Activated CD4-positive, CD25-positive, alpha-beta regulatory T cell treated with anti-CD3 and anti-CD28 coated beads, Interleukin-2, amount 50 U/mL, for 24 hours (primary cell): ENCODE data around the gene PPME1.
"Not testable (repeated sequence)": the region's sequence is repeated elsewhere in the genome, so short reads cannot be mapped to it uniquely, and the experiment has no call there.

ENCODE experiments used
- ATAC-seq, 2 donors: fragments of 150-1000 bp; cut with Tn5 transposase; one replicate each; pipeline ENCODE4 v1.10.0; 2021; ENCODE audit warnings: mild to moderate bottlenecking in 1 of 2, moderate library complexity in 1 of 2

PPME1 gene, protein sequence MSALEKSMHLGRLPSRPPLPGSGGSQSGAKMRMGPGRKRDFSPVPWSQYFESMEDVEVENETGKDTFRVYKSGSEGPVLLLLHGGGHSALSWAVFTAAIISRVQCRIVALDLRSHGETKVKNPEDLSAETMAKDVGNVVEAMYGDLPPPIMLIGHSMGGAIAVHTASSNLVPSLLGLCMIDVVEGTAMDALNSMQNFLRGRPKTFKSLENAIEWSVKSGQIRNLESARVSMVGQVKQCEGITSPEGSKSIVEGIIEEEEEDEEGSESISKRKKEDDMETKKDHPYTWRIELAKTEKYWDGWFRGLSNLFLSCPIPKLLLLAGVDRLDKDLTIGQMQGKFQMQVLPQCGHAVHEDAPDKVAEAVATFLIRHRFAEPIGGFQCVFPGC

DNA sequence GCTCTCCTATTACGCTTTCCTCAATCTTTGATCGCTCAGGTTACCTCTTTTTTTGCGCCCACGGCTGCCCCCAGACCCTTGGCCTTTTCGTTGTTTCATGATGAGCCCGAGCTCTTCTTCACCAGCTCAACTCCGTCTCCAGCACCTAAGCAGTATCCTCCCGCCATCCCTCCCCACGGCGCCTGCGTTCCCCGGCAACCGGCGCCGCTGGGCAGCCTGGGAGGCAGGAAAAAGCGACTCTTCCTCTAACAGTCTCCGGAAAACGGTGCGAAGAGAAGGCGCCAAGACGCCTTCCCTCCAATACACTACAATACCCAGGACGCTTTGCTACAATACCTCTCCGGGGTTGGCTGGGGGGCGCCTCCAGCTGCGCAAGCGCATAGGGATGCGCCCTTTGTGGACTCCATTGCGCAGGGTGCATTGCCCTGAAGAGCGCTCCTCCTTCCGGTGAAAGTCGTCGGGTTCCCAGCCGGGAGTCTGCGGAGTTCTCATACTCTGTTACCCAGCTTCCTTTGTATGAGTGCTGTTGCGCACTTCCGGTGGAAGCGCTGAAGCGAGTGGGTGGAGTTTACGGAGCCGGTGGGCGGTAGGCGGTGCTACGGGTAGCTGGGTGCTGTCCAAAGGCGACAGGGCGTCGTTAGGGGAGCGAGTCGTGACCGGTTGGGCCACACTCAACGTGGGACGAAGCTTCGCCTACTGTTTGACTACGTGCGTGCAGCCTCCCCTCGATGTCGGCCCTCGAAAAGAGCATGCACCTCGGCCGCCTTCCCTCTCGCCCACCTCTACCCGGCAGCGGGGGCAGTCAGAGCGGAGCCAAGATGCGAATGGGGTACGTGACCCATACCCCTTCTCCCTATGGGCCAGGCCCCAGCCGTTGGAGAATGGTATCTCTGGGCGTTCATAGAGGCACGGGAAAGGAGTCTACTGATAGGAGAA is at the start of gene PPME1, which contains the start of gene C2CD3:
PPME1 (plus strand) TSS at position 596 of the 936 bp plus-strand sequence; CDS start at position 729, 133 bp downstream.
C2CD3 (minus strand) TSS at position 309 of the 936 bp plus-strand sequence; CDS start at position 99, 210 bp downstream.
- peak; percentile 98 to 99 for ATAC-seq

DNA sequence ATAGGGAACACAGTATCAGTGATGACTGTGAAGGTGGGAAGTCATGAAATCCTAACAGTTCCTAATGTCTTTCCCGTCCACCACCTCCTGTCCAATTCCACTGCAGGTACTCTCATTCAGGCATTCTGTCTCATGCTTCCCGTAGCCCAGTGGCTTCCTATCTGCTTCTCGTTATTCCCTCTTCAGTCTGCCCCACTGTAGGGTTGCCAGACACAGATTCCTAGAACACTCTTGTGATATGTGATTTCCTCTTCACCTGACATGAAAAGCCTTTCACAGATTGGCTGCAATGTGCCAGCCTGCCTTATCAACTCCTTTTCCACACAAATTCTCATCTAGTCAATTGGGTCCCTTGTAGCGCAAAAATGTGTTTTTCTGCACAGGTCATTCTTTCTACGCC is 49.3 kb upstream of the PPME1 start:
- no peak for ATAC-seq

DNA sequence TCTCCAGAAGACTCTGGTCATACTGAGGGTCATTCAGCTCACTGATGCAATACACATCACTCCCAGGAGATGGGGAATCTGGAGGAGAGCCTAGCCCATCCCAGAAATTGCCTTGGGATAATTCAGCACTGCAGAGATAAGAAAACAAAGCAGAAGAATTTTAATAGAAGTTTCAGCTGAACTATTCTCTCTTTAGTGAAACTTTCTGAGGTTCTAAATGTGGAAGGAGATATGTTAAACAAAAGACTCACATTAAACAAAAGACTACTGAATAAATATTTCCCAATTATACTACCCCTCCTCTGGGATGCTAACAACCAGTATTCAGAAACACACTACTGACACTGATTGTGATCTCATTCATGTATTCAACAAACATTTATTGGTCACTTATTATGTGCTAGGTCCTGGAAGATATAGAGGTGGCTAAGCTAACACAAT is 48.1 kb upstream of the PPME1 start:
- ATAC-seq: no peak

DNA sequence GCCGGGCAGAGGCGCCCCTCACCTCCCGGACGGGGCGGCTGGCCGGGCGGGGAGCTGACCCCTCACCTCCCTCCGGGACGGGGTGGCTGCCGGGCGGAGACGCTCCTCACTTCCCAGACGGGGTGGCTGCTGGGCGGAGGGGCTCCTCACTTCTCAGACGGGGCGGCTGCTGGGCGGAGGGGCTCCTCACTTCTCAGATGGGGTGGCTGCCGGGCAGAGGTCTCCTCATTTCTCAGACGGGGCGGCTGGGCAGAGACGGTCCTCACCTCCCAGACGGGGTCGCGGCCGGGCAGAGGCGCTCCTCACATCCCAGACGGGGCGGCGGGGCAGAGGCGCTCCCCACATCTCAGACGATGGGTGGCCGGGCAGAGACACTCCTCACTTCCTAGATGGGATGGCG is 42.0 kb upstream of the PPME1 start:
- ATAC-seq: not testable (repeated sequence)

DNA sequence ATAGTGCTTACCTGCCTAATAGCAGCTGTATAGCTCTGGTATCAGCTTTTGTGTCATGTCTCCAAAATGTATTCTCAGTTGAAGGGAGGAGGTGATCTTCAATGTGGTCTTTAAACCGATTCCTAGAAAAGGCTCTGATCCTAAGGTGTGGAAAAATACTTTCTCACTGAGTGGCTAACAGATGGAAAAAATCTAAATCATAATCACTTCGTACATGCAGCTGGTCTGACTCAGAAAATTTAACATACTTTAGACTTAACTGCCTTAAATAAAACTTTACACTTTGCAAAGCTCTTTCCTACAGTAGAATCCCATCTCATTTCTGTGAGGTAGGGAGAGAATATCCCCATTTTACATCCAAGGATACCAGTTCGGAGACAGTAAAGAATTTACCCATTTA is 38.3 kb upstream of the PPME1 start:
- ATAC-seq: no peak

DNA sequence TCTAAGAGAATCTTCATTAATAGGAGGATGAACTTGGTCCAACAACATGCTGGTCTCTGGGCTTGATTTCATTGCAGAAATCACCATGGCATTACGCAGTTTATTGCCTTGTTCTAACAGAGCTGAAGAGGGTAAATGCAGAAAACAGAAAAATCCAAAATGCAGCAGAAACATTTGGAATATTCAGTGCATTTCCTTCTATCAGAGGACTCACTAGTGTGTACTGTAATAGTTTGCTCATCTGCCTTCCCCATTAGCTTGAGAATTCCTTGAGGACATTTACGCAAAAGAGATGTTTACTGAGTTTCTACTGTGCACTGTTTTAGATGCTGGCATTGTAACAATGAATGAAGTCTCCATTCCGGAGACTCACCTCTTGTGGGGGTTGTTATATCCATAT is 37.7 kb upstream of the PPME1 start:
- no peak for ATAC-seq

DNA sequence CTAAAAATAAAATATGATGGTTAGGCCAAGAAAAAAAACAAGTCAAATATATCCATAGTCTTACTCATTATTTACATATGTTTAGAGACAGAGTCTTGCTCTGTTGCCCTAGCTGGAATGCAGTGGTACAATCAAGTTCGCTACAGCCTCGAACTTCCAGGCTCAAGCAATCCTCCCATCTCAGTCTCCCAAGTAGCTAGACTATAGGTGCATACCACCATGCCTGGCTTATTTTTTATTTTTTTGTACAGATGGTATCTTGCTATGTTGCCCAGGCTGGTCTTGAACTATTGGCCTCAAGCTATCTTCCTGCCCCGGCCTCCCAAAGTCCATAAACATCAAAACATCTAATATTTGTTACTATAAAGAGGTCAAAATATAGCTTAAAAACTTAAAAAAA is 36.4 kb upstream of the PPME1 start:
- ATAC-seq: no peak

DNA sequence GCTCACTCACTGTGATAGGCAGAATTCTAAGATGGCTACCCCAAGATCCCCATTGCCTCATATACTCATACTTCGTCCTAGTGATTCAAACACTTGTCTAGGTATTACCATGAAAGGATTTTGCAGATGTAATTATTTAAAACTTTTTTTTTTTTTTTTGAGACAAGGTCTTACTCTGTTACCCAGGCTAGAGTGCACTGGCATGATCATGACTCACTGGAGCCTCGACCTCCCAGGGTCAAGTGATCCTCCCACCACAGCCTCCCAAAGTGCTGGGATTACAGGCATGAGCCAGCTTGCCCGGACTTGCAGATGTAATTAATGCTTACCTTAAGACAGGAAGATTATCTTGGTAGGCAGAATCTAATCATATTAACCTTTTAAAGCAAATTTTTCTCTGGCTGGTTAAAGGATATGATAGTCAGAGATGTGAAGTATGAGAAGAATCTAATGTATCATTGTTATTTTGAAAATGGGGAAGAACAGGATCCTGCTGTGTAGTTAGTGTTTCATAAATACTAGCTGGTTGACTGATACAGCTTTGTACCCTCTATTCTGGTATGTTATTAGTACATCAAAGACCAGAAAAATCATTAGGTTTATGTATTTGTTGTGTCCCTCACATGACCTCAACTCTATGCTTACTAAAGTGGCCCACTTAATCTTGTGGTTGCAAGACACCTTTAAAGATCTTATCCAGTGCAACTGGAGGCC is 35.8 kb upstream of the PPME1 start:
- no peak for ATAC-seq

DNA sequence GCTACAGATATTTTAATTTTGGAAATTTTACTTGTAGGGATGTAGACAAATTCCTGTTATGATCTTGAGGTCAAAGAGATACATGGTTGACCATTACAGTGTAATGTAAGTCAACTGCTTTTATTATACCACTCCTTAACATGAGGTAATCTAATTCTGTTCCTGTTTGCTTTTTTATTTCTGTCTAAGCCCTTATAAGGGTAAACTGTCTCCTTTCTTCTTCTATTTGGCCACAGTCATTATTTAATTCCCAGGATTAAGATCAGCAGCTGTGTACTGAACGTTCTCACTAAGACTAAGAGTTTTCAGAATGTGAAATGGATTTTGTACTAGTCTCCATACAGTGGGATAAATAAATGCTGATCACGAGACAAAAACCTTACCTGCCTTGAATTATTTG is 33.1 kb upstream of the PPME1 start:
- ATAC-seq: no peak

DNA sequence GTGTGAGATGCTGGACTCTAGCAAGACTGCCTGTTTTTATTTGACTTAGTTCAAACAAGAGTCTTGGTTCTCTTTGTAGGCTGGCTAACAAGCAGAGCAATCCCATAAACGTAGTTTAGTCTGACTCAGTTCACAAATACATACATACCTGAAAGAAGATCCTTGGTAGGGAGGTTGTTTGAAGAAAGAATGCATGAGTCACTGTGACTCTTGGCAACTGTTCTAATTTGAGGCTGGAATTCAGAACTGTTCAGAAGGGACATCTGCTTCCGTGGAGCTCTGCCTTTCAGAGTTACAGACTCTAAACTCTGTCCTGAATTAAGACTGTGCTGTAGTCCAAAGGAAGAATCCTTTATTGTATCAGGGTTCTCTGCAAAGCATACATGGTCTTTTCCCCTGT is 32.5 kb upstream of the PPME1 start:
- no peak for ATAC-seq

DNA sequence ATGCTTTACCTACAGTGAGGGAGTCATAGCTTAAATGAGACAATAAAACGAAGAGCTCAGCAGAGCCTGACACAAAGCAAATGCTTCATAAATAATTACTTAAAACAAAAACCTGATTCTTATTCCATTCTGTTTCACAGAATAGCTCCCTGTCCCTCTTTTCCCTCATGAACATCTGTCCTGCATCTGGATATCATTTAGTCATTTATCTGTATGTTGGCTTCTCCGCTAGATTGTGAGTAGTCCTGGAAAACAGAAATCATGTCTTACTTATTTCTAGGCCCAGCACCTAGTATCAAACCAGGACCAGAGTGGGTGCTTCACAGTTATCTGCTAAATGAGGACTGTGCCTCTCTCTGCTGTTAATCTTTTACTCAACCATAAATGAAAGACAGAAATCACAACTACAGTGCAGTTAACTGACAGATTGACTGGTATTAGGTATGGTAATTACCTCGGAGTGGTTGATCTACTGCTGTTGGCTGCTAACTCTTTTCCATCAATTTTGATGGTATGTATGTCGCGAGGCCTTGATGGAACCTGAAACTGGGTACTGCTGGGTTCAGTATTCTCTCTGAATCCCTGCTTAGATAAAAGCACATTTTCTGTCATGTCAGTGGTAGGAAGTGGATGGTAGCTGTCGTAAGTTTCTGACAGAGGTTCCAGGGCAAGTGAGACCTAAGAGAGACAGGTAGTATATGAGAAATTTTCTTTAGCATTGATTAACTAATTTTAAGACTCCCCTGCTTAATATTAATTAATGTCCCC is 31.8 kb upstream of the PPME1 start:
- ATAC-seq: no peak

DNA sequence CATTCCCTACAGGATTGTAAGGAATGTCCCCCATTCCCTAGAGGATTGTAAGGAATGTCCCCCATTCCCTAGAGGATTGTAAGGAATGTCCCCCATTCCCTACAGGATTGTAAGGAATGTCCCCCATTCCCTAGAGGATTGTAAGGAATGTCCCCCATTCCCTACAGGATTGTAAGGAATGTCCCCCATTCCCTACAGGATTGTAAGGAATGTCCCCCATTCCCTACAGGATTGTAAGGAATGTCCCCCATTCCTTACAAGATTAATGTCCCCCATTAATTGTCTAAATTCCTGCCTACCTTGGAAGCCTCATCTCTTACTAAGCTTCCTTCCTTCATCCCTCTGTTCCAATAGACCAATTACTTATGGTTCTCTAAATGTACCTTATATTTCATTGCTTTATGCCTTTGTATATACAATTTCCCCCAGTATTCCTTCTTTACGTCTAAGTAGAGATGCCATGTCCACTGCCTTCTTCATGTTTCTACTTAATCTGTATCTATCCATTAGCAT is 31.1 kb upstream of the PPME1 start:
- ATAC-seq: not testable (repeated sequence)

DNA sequence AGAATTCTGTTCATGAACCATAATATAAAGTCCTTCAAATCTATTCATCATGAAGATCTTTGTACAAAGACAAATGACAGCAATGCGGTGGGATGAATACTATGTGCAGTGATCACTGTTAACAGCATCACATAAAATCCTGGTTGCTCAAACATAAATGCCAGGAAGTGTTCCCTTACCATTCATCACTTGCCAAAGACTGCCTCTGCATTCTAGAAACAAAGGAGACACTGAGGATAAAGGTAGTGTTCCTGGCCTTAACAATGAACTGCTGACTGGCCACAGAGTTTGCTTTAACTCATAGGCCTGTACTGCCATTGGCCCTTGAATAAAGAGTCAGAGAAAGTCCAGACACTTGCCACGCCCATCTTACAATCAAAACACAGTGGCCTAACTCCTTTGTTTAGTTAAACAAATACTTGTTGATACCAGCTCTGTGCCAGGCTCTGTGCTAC is 29.8 kb upstream of the PPME1 start:
- no peak for ATAC-seq

DNA sequence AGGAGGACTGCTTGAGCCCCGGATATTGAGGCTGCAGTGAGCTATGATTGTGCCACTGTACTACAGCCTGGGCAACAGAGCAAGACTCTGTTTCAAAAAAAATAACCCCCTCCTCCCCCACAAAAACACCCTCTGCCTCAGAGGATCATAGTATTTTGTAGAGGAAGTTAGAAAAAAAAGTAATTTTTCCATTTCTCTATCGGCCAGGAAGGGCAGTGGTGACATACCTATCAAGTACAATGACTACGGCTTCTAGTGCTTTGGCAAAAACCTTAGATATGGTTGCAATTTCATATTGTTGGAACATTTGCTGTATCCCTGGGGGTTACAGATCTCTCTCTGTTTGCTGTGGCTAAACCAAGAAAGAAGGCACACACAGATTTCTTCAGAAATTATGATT is 29.2 kb upstream of the PPME1 start:
- ATAC-seq: no peak

DNA sequence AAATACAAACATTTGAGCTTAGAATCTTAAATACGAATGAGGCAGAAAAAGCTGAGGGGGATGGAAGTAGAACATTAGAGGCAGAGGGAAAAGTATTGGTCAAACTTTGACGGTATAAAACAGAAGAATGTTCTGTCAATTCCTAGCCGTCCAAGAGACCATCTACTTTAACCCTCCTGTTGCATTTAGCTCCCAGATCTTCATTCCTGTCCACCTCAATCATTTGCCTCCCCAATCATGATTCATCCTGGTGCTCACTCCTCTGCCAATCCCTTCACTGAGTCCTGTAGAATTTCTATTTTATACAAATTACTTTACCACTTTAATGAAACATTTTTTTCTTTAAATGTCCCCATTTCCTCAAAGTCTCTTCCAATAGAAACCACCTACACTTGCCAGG is 28.5 kb upstream of the PPME1 start:
- ATAC-seq: no peak

DNA sequence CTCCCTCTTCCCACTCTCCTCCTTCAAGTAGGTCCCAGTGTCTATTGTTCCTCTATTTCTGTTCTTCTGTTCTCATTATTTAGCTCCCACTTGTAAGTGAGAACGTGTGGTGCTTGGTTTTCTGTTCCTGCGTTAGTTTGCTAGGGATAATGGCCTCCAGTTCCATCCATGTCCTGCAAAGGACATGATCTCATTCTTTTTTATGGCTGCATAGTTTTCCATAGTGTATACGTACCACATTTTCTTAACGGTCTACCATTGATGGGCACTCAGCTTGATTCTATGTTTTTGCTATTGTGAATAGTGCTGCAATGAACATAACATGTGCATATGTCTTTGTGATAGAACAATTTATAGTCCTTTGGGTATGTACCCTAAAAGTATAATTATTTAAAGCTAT is 26.5 kb upstream of the PPME1 start:
- ATAC-seq: no peak

DNA sequence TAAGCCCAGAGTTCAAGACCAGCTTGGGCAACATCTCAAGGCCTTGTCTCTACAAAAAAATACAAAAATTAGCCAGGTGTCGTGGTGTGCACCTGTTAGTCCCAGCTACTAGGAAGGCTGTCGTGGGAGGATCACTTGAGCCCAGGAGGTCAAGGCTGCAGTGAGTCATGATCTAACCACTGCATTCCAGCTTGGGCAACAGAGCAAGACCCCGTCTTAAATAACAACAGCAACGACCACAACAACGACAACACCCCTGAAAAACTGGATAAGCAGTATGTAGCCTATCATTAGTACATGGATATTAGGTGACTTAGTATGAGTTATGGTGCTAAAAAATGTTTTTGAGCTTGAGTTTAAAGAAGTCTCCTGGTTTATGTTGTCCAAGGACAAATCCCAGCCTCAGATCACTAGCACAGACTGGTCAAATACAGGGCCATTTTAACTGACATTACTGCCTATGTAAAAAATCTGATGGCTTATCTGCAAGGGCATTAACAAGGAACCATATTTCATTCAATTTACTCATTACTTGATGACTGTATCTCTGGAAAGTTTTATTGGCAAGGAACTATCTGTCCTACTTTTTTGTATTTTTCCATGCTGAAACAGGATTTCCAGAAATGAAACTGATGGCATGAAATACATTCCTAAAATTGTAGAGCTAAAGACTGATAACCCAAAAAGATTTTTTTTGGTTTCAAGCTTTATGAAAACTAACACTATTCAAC is 23.7 kb upstream of the PPME1 start:
- ATAC-seq: no peak

DNA sequence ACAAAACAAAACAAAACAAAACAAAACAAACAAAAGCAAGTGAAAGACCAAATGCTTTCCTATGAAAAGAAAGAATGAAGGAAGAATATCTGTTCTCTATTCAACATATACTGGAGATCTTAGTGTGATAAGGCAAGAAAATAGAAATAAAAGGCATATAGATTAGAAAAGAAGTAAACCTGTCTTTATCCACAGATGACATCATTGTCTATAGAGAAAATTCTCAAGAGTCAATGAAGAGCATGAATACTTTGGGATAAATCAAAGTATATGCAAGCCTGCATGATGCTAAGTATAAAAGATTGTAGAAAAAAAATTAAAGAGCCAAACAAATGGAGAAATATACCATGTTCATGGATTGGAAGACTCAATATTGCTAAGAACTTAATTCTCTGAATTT is 17.9 kb upstream of the PPME1 start:
- ATAC-seq: no peak

DNA sequence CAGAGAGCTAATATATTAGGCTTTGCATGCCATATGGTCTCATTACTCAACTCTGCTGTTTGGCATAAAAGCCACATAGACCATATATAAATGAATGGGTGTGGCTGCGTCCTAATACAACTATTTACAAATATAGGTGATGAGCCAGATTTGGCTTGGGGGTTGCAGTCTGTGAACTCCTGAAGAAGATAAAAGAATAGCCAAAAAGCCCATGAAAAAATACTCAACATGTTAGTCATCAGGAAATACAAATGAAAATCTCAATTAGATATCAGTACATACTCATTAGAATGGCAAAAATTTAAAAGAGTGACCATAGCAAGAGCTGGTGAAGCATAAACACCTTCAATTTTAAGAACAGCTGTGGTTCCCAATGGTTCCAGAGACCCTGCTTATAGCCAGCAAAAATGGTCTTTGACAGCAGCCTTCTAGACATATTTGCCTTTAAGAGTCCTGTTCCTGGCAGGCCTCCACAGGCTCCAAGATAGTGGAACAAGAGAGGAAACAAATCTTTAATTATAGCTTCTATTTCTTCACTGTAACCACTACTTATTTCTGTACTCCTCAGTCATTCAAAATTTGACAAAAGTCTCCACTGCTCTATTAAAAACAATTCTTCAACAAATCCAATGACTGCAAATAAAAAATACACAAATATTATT is 16.3 kb upstream of the PPME1 start:
- no peak for ATAC-seq

DNA sequence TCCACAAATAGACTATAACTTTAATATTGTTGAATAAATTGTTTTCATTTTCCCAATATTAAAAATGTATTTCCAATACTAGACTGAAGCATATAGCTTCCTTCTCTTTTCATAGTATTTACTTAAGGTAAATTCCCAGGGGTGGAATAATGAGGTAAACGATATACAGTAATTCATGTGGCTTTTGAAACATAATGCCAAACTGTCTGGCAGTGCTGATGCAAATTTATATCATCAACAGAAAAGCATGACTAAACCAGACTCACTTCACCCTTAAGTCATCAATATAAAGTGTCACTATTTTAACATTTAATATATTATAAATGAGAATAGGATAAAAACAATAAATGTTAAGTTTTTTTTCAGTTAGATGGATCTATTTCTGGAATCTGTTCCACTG is 13.9 kb upstream of the PPME1 start:
- no peak for ATAC-seq

DNA sequence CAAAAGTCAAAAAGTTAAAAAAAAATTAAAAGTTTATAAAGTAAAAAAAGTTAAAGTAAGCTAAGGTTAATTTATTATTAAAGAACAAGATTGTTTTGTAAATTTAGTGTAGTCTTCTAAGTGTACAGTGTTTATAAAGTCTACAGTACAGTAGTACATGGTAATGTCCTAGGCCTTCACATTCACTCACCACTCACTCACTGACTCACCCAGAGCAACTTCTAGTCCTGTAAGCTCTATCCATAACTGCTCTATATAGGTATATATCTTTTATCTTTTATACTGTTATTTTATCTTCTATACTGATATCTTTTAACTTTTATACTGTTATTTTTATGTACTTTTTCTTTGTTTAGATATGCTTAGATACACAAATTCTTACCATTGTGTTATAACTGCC is 11.4 kb upstream of the PPME1 start:
- no peak for ATAC-seq
